HepG2 (cell line): ENCODE data around the gene TCF19. TPM values are rescaled to one million over a fixed set of nuclear protein-coding genes. Genes with fewer than 3 reads are reported as not detected.

ENCODE experiments used
- ARHGAP35 ChIP-seq: sonication (generic); formaldehyde crosslinking; IDR thresholded peaks from 2 replicates; pipeline ENCODE4 v1.9.0; 2022; ENCODE audit warnings: mild to moderate bottlenecking, inconsistent platforms, moderate library complexity, missing genetic modification reagents, borderline replicate concordance
- ARNT ChIP-seq: fragments of 450-650 bp; IDR thresholded peaks from 2 replicates; pipeline ENCODE4 v1.6.1; 2017
- CSRNP2 ChIP-seq: sonication (generic); formaldehyde crosslinking; conservative IDR thresholded peaks from 2 replicates; pipeline ENCODE4 v1.8.0; 2022; ENCODE audit warnings: low read depth, missing genetic modification reagents
- FOXK1 ChIP-seq: sonication (generic); formaldehyde crosslinking; IDR thresholded peaks from 2 replicates; pipeline ENCODE4 v1.4.0; 2020; ENCODE audit warnings: low read depth, missing genetic modification reagents, borderline replicate concordance
- FOXM1 ChIP-seq: sonication (generic); formaldehyde crosslinking; IDR thresholded peaks from 2 replicates; pipeline ENCODE4 v1.5.0; 2020; ENCODE audit warnings: missing genetic modification reagents
- JUN ChIP-seq: sonication (generic); formaldehyde crosslinking; IDR thresholded peaks from 2 replicates; pipeline ENCODE4 v1.4.0; 2020; ENCODE audit warnings: mild to moderate bottlenecking, missing genetic modification reagents
- MXD4 ChIP-seq: IDR thresholded peaks from 2 replicates; pipeline ENCODE4 v1.6.1; 2016; ENCODE audit warnings: mild to moderate bottlenecking, missing biosample characterization, missing genetic modification reagents
- PHF5A ChIP-seq: IDR thresholded peaks from one replicate; pipeline ENCODE4 v1.6.1; 2018; ENCODE audit warnings: low read depth, missing genetic modification reagents; ENCODE audit not compliant: unreplicated experiment
- PRPF4 ChIP-seq: fragments of 200-400 bp; formaldehyde crosslinking; IDR thresholded peaks from 2 replicates; pipeline ENCODE4 v1.6.1; 2016; ENCODE audit warnings: low read length, low read depth; ENCODE audit not compliant: poor library complexity, severe bottlenecking
- RFXAP ChIP-seq: sonication (generic); formaldehyde crosslinking; IDR thresholded peaks from 2 replicates; pipeline ENCODE4 v1.4.0; 2020; ENCODE audit warnings: missing genetic modification reagents, borderline replicate concordance
- SAP130 ChIP-seq: IDR thresholded peaks from 2 replicates; pipeline ENCODE4 v1.6.1; 2016; ENCODE audit warnings: low read depth
- SETDB1 ChIP-seq: sonication (generic); formaldehyde crosslinking; IDR thresholded peaks from 2 replicates; pipeline ENCODE4 v1.5.1; 2020; ENCODE audit warnings: missing genetic modification reagents, mild to moderate bottlenecking, borderline replicate concordance
- SP4 ChIP-seq: sonication (generic); formaldehyde crosslinking; IDR thresholded peaks from 2 replicates; pipeline ENCODE4 v1.8.1; 2023; ENCODE audit warnings: mild to moderate bottlenecking, missing genetic modification reagents
- SP5 ChIP-seq: IDR thresholded peaks from 2 replicates; pipeline ENCODE4 v1.6.1; 2016; ENCODE audit warnings: low read depth, borderline replicate concordance
- U2AF2 ChIP-seq: fragments of 200-400 bp; formaldehyde crosslinking; IDR thresholded peaks from 2 replicates; pipeline ENCODE4 v1.6.1; 2017; ENCODE audit warnings: low read depth, mild to moderate bottlenecking, low read length
- ZEB1 ChIP-seq: IDR thresholded peaks from 2 replicates; pipeline ENCODE4 v1.6.1; 2012; ENCODE audit warnings: mild to moderate bottlenecking, low read depth, inconsistent platforms; ENCODE audit not compliant: insufficient replicate concordance
- ZNF142 ChIP-seq: sonication (generic); formaldehyde crosslinking; IDR thresholded peaks from 2 replicates; pipeline ENCODE4 v1.4.0; 2020; ENCODE audit warnings: missing genetic modification reagents
- ZNF24 ChIP-seq: fragments of 450-650 bp; IDR thresholded peaks from 2 replicates; pipeline ENCODE4 v1.6.1; 2017; ENCODE audit warnings: antibody characterized with exemption, mild to moderate bottlenecking
- ZNF317 ChIP-seq: sonication (generic); formaldehyde crosslinking; IDR thresholded peaks from 2 replicates; pipeline ENCODE4 v1.5.0; 2020; ENCODE audit warnings: mild to moderate bottlenecking, missing genetic modification reagents
- ZNF546 ChIP-seq: sonication (generic); formaldehyde crosslinking; conservative IDR thresholded peaks from 2 replicates; pipeline ENCODE4 v1.8.1; 2023; ENCODE audit warnings: mild to moderate bottlenecking, missing genetic modification reagents
- ZNF614 ChIP-seq: IDR thresholded peaks from 2 replicates; pipeline ENCODE4 v1.6.1; 2018; ENCODE audit warnings: missing biosample characterization, missing genetic modification reagents, inconsistent platforms, borderline replicate concordance
- ZNF672 ChIP-seq: sonication (generic); formaldehyde crosslinking; IDR thresholded peaks from 2 replicates; pipeline ENCODE4 v1.8.1; 2022; ENCODE audit warnings: missing genetic modification reagents
- polyA plus RNA-seq, 8 experiments: library from polyadenylated mRNA; depleted of rRNA in 3 of 8; stranded (reverse) in 7 of 8; unstranded in 1 of 8; fragments of >200 nt; fragmentation: Illumina TruSeq in 4 of 8; extraction: Trizol in 4 of 8; gene quantifications; 2 replicates each; pipeline versions ENCODE4 v1.2.1 to v1.2.3, GENCODE V29; 2011 to 2016; ENCODE audit warnings: low read depth in 4 of 8, missing spikeins in 1 of 8, mixed read lengths in 1 of 8; ENCODE audit not compliant: insufficient read depth in 1 of 8
- total RNA-seq, 5 experiments: library from RNA; depleted of rRNA; stranded (reverse); fragments of >200 nt; fragmentation: Illumina TruSeq; extraction: Trizol; gene quantifications; 2 replicates each; pipeline ENCODE4 v1.2.3, GENCODE V29; 2016; ENCODE audit warnings: low read depth in 1 of 5
- TF ChIP-seq, protein P1 (sequence below): sonication (generic); formaldehyde crosslinking; IDR thresholded peaks from 2 replicates; pipeline ENCODE4 v1.8.0; 2023; ENCODE audit warnings: mild to moderate bottlenecking, missing genetic modification reagents

The TCF19 gene
- total and polyA plus RNA-seq, 2 of the 13 experiments (the other 11 are each of a cell fraction or from before 2014, with no cell fraction given) = 4.9 to 22.2 TPM

GRCh38 chr6:31158140-31158862, at the start of gene TCF19 (continued):
- TF ChIP-seq PHF5A (CRISPR knock-in tag) (no peak), ARNT (no peak), ZNF317 (CRISPR knock-in tag) (no peak), FOXM1 (no peak), ARHGAP35 (CRISPR knock-in tag) (no peak; the same call in 1 of the 2 replicates), ZNF142 (no peak), ZNF672 (CRISPR knock-in tag) (no peak), MXD4 (peak; percentile 79), FOXK1 (peak; percentile 63; the same call in 1 of the 2 replicates), JUN (CRISPR knock-in tag) (no peak), ZNF614 (CRISPR knock-in tag) (no peak), RFXAP (CRISPR knock-in tag) (peak; percentile 74; the same call in 1 of the 2 replicates), ZEB1 (no peak), SP4 (CRISPR knock-in tag) (peak; percentile 95; the same call in 1 of the 2 replicates), U2AF2 (0 out of 2 replicates have a peak, but pooled peaks have one; percentile 31), SETDB1 (CRISPR knock-in tag) (no peak), ZNF546 (no peak; the same call in 1 of the 2 replicates), PRPF4 (no peak), SP5 (CRISPR knock-in tag) (no peak; the same call in 1 of the 2 replicates), ZNF24 (no peak), SAP130 (CRISPR knock-in tag) (peak; percentile 100), CSRNP2 (CRISPR knock-in tag) (no peak)
- TF ChIP-seq, protein P1, sequence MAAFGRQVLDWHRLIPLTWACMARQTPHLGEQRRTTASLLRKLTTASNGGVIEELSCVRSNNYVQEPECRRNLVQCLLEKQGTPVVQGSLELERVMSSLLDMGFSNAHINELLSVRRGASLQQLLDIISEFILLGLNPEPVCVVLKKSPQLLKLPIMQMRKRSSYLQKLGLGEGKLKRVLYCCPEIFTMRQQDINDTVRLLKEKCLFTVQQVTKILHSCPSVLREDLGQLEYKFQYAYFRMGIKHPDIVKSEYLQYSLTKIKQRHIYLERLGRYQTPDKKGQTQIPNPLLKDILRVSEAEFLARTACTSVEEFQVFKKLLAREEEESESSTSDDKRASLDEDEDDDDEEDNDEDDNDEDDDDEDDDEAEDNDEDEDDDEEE = no peak
